Naive thymus-derived CD4-positive, alpha-beta T cell (primary cell): ENCODE results near the gene FNIP2. TPM values are rescaled to one million over a fixed set of nuclear protein-coding genes. Genes with fewer than 3 reads are reported as not detected.
A peak's percentile ranks its signal among the peaks of the same experiment; 100 is the strongest.

Source experiments
- ATAC-seq: fragments of 150-1000 bp; cut with Tn5 transposase; 2 replicates; pipeline ENCODE4 v1.10.0; 2021; ENCODE audit warnings: mild to moderate bottlenecking, moderate library complexity
- CTCF ChIA-PET: fragments of 350-600 bp; sonication (Branson Sonifier 250); formaldehyde crosslinking; loops from one replicate; lab custom pipeline; 2021; ENCODE audit warnings: antibody characterized with exemption; lab: Charles Lee
- POLR2A ChIA-PET: fragments of 350-600 bp; sonication (Branson Sonifier 250); formaldehyde crosslinking; loops from one replicate; lab custom pipeline; 2021; ENCODE audit warnings: antibody characterized with exemption, inconsistent platforms; lab: Charles Lee
- DNase-seq, 9 donors: peaks; one replicate each; pipeline versions ENCODE4 v3.0.0 to v3.0.0-alpha.2; 2020 to 2022; ENCODE audit warnings: mixed read lengths in 1 of 9
- H3K27ac ChIP-seq: one replicate; pipeline ENCODE4 v1.7.0; 2013; ENCODE audit warnings: mild to moderate bottlenecking, low read depth, low read length, moderate library complexity
- H3K27me3 ChIP-seq, 2 donors: one replicate each; pipeline ENCODE4 v1.7.0; 2013; ENCODE audit warnings: low read length in 2 of 2, mild to moderate bottlenecking in 2 of 2, moderate library complexity in 2 of 2; ENCODE audit not compliant: control insufficient read depth in 2 of 2, insufficient read depth in 2 of 2
- H3K36me3 ChIP-seq, 3 experiments: 1 replicate in 2 of 3; 2 replicates in 1 of 3; pipeline ENCODE4 v1.7.0; 2013; ENCODE audit warnings: low read length in 3 of 3, mild to moderate bottlenecking in 3 of 3, moderate library complexity in 1 of 3; ENCODE audit not compliant: insufficient read depth in 3 of 3, control insufficient read depth in 2 of 3
- H3K4me1 ChIP-seq, 2 donors: one replicate each; pipeline ENCODE4 v1.7.0; 2013; ENCODE audit warnings: low read length in 2 of 2, mild to moderate bottlenecking in 2 of 2, moderate library complexity in 1 of 2; ENCODE audit not compliant: control insufficient read depth in 2 of 2, insufficient read depth in 2 of 2
- H3K4me3 ChIP-seq: 2 replicates; pipeline ENCODE4 v1.7.0; 2013; ENCODE audit warnings: mild to moderate bottlenecking, low read length
- H3K9me3 ChIP-seq, 3 experiments: 1 replicate in 2 of 3; 2 replicates in 1 of 3; pipeline ENCODE4 v1.7.0; 2013; ENCODE audit warnings: low read length in 3 of 3; ENCODE audit not compliant: control insufficient read depth in 2 of 3
- H3K27ac Mint-ChIP-seq, 9 donors: one replicate each; pipeline ENCODE4 v1.8.0; 2020 to 2022; ENCODE audit warnings: mixed read lengths in 9 of 9, mild to moderate bottlenecking in 8 of 9, moderate library complexity in 5 of 9, inconsistent platforms in 2 of 9
- H3K27me3 Mint-ChIP-seq, 5 donors: one replicate each; pipeline ENCODE4 v1.8.0; 2021 to 2022; ENCODE audit warnings: mixed read lengths in 5 of 5, mild to moderate bottlenecking in 1 of 5
- H3K36me3 Mint-ChIP-seq, 5 donors: one replicate each; pipeline ENCODE4 v1.8.0; 2020 to 2022; ENCODE audit warnings: mixed read lengths in 5 of 5, mild to moderate bottlenecking in 3 of 5, inconsistent platforms in 1 of 5
- H3K4me1 Mint-ChIP-seq, 7 donors: one replicate each; pipeline ENCODE4 v1.8.0; 2020 to 2022; ENCODE audit warnings: mixed read lengths in 7 of 7, mild to moderate bottlenecking in 3 of 7, inconsistent platforms in 1 of 7
- H3K4me3 Mint-ChIP-seq, 10 donors: one replicate each; pipeline ENCODE4 v1.8.0; 2020 to 2022; ENCODE audit warnings: mild to moderate bottlenecking in 10 of 10, mixed read lengths in 10 of 10, moderate library complexity in 6 of 10, inconsistent platforms in 2 of 10
- H3K9me3 Mint-ChIP-seq, 11 donors: one replicate each; pipeline ENCODE4 v1.8.0; 2020 to 2022; ENCODE audit warnings: mixed read lengths in 11 of 11, mild to moderate bottlenecking in 4 of 11, inconsistent platforms in 1 of 11, moderate library complexity in 1 of 11
- intact Hi-C, 2 donors: fragments of 100-400 bp; cut with micrococcal nuclease; formaldehyde crosslinking; loops; one replicate each; pipeline ENCODE4 v1.15.1; 2023
- polyA plus RNA-seq, 2 donors: library from polyadenylated mRNA; unstranded; fragments of 300-500 nt; fragmentation: Illumina TruSeq; gene quantifications; one replicate each; pipeline ENCODE4 v1.2.3, GENCODE V29; 2021
- total RNA-seq, 6 experiments: library from RNA in 5 of 6; stranded (reverse) in 5 of 6; gene quantifications; 1 replicate in 5 of 6; 2 replicates in 1 of 6; pipeline ENCODE4 v1.2.3 and lab custom pipeline; 2021 to 2026

FNIP2 gene
- total and polyA plus RNA-seq, 7 experiments from 2014 or later, result 2.3 to 19.5 (median 10.4) TPM

DNA sequence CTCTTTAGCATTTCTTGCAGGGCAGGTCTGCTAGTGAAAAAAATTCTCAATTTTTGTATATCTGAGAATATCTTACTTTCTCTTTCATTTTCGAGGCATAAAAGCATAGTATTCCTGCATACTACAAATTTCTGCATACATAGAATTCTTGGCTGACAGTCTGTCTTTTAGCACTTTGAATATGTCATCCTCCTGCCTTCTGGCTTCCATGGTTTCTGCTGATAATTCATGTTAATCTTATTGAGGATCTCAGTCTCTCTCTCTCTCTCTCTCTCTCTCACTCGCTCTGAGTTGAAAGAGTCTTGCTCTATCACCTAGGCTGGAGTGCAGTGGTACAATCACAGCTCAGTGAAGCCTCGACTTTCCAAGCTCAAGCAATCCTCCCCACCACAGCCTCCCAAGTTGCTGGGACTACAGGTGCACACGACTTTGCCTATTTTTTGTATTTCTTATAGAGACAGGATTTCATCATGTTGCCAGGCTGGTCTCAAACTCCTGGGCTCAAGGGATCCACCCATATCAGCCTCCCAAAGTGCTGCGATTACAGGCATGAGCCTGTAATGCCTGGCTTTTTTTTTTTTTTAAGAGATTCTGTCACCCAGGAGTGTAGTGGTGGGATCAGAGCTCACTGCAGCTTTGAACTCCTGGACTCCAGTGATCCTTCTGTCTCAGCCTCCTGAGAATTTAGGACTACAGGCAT is 161.3 kb downstream of the FNIP2 start:
- CTCF ChIA-PET, result no interaction called here

DNA sequence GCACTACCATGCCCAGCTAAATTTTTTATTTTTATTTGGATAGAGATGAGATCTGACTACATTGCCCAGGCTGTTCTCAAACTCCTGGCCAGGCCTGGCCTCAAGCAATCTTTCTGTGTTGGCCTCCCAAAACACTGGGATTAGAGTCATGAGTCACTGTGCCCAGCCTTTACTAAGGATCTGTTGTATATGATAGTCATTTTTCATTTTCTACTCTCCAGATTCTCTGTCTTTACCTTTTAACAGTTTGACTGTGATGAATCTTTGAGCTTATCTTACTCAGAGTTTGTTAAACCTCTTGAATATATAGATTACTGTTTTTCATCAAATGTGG is 161.8 kb downstream of the FNIP2 start:
- Histone ChIP-seq H3K27me3 (no peaks in the 10 kb centered on the region), H3K4me1 (no peaks in the 10 kb centered on the region), H3K36me3 (no peaks in the 10 kb centered on the region), H3K27ac (no peak overlapping the region), H3K9me3 (no peaks in the 10 kb centered on the region), H3K4me3 (peak overlapping the region; percentile 9)
- H3K36me3 Mint-ChIP-seq, result peaks cover 0 to 4% (median 0%) of the 10 kb centered on the region in 5 donors
- H3K9me3 Mint-ChIP-seq, result peaks cover 0 to 4% (median 0%) of the 10 kb centered on the region in 11 donors
- POLR2A ChIA-PET, result no interaction called here
- H3K4me1 Mint-ChIP-seq, result peaks cover 7 to 23% (median 18%) of the 10 kb centered on the region in 7 donors
- peak overlapping the region in 2 of 9 donors; percentile 44 to 80 for H3K27ac Mint-ChIP-seq
- H3K27me3 Mint-ChIP-seq, result no peaks in the 10 kb centered on the region
- peak overlapping the region in 5 of 10 donors; percentile 68 to 79 (median 75) for H3K4me3 Mint-ChIP-seq
- no peak for DNase-seq
- ATAC-seq, result no peak
- intact Hi-C loops, result no loop called here
- CTCF ChIA-PET, result no interaction called here

More for the DNA sequence above, 161.3 kb downstream of the FNIP2 start:
- H3K4me3 ChIP-seq, result peak overlapping the region; percentile 9
- DNase-seq (peak in 1 of 9 donors; percentile 4), ATAC-seq (peak; percentile 41)
- Mint-ChIP-seq H3K27me3 (no peaks in the 10 kb centered on the region), H3K4me1 (peaks cover 7 to 23% (median 18%) of the 10 kb centered on the region in 7 donors), H3K4me3 (peak overlapping the region in 9 of 10 donors; percentile 16 to 79 (median 68)), H3K36me3 (peaks cover 0 to 4% (median 0%) of the 10 kb centered on the region in 5 donors), H3K9me3 (peaks cover 0 to 4% (median 0%) of the 10 kb centered on the region in 11 donors), H3K27ac (peak overlapping the region in 5 of 9 donors; percentile 40 to 80 (median 59))
- intact Hi-C loops, result no loop called here
- H3K4me1 ChIP-seq, result no peaks in the 10 kb centered on the region
- POLR2A ChIA-PET, result no interaction called here
- no peaks in the 10 kb centered on the region for H3K9me3 ChIP-seq
- no peaks in the 10 kb centered on the region for H3K27me3 ChIP-seq
- no peak overlapping the region for H3K27ac ChIP-seq
- no peaks in the 10 kb centered on the region for H3K36me3 ChIP-seq

DNA sequence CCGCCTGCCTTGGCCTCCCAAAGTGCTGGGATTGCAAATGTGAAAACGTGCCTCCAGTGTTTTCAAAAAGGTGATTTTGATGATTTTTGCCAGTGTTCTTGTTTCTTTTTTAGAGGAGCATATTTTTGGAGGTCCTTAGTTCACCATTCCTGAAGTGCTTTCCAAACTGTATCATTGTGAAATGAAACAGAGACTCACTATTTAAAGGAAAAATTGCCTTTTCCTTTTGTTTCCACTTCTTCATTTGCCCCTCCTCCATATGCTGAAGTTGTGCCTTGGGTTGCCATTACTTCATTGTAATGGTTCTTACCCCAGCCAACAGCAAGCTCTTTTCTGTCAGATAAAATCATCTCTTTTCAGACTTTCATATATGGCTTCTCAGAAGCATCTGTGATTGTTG is 164.4 kb downstream of the FNIP2 start:
- ATAC-seq (no peak), DNase-seq (no peak)
- H3K4me1 Mint-ChIP-seq, result peaks cover 7 to 23% (median 17%) of the 10 kb centered on the region in 7 donors
- no peaks in the 10 kb centered on the region for H3K9me3 ChIP-seq
- POLR2A ChIA-PET, result no interaction called here
- CTCF ChIA-PET, result no interaction called here
- intact Hi-C loops, result no loop called here
- peaks cover 0 to 4% (median 0%) of the 10 kb centered on the region in 11 donors for H3K9me3 Mint-ChIP-seq
- H3K36me3 ChIP-seq, result no peaks in the 10 kb centered on the region
- no peak overlapping the region for H3K27ac Mint-ChIP-seq
- peaks cover 0 to 4% (median 0%) of the 10 kb centered on the region in 5 donors for H3K36me3 Mint-ChIP-seq
- no peak overlapping the region for H3K27ac ChIP-seq
- no peaks in the 10 kb centered on the region for H3K4me1 ChIP-seq
- H3K27me3 ChIP-seq, result no peaks in the 10 kb centered on the region
- peaks cover 0 to 13% (median 7%) of the 10 kb centered on the region in 5 donors for H3K27me3 Mint-ChIP-seq
- H3K4me3 ChIP-seq, result no peak overlapping the region
- H3K4me3 Mint-ChIP-seq, result no peak overlapping the region

DNA sequence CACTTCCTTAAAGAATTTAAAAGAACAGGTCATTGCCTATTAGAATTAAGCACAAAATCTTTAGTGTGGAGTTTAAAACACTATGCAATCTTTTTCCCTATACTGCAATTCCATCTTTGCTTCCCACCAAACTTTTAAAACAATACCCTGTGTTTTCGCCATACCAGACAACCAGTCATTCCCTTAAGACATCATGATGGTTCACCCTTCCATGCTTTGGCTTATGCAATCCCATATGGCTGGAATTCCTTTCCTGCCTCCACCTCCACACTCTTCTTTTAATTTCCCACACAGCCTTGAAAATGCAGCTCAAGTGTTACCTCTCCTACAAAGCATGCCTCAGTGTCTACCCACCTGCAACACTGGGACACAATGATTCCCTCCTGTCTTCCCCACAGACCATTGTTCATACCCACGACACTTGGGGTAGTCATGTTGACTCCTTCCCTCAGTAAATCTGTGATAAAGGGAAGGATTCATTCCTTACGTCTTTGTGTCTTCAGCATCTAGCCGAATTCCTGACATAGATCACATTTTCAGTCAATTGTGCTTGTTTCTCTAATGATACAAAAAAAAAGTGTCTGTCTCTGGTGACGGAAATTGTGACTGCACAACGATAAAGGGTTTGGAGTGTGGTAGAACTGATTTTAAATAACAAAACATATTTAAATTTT is 166.3 kb downstream of the FNIP2 start:
- Mint-ChIP-seq H3K36me3 (peaks cover 0 to 1% (median 0%) of the 10 kb centered on the region in 5 donors), H3K27me3 (peaks cover 0 to 13% (median 9%) of the 10 kb centered on the region in 5 donors), H3K27ac (no peak overlapping the region), H3K9me3 (no peaks in the 10 kb centered on the region), H3K4me1 (peaks cover 2 to 10% (median 8%) of the 10 kb centered on the region in 7 donors), H3K4me3 (no peak overlapping the region)
- ATAC-seq, result no peak
- H3K36me3 ChIP-seq, result no peaks in the 10 kb centered on the region
- no peak overlapping the region for H3K4me3 ChIP-seq
- no peaks in the 10 kb centered on the region for H3K27me3 ChIP-seq
- H3K9me3 ChIP-seq, result no peaks in the 10 kb centered on the region
- H3K4me1 ChIP-seq, result no peaks in the 10 kb centered on the region
- no peak for DNase-seq
- ChIA-PET POLR2A (no interaction called here), CTCF (no interaction called here)
- intact Hi-C loops, result no loop called here
- H3K27ac ChIP-seq, result no peak overlapping the region

DNA sequence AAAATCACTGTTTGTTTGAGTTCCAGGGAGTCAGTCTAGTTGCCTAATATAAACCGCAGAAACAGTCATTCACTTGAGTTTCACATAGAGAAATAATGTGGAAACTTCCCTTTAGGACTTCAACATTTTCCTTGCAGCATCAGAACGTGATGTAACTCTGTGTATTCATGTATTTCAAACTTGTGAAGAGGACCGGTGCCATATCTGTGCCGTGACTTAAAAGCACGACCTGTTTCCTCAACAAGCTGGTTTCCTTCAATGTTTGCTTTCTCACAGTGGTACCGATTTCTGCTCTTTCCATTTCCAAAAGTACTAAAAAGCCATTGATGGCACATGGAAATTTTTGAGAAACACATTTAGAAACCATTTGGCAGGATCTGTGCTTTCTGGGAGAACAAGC is 167.4 kb downstream of the FNIP2 start:
- DNase-seq (no peak), ATAC-seq (peak; percentile 66)
- Mint-ChIP-seq H3K4me3 (no peak overlapping the region), H3K27me3 (peaks cover 0 to 18% (median 9%) of the 10 kb centered on the region in 5 donors), H3K9me3 (no peaks in the 10 kb centered on the region), H3K27ac (no peak overlapping the region), H3K4me1 (peaks cover 0 to 2% (median 0%) of the 10 kb centered on the region in 7 donors), H3K36me3 (no peaks in the 10 kb centered on the region)
- Histone ChIP-seq H3K9me3 (no peaks in the 10 kb centered on the region), H3K27ac (no peak overlapping the region), H3K36me3 (no peaks in the 10 kb centered on the region), H3K27me3 (no peaks in the 10 kb centered on the region), H3K4me1 (no peaks in the 10 kb centered on the region), H3K4me3 (no peak overlapping the region)
- ChIA-PET POLR2A (no interaction called here), CTCF (no interaction called here)
- intact Hi-C loops, result no loop called here

GRCh38 chr4:158938220-158939044 is 169.6 kb downstream of the FNIP2 start:
- no peaks in the 10 kb centered on the region for H3K9me3 Mint-ChIP-seq
- ChIA-PET POLR2A (no interaction called here), CTCF (no interaction called here)
- H3K9me3 ChIP-seq, result no peaks in the 10 kb centered on the region
- peaks cover 0 to 2% (median 0%) of the 10 kb centered on the region in 7 donors for H3K4me1 Mint-ChIP-seq
- H3K27ac Mint-ChIP-seq, result no peak overlapping the region
- H3K4me3 Mint-ChIP-seq, result no peak overlapping the region
- no peaks in the 10 kb centered on the region for H3K27me3 ChIP-seq
- intact Hi-C loops, result no loop called here
- ATAC-seq (no peak), DNase-seq (no peak)
- peaks cover 0 to 18% (median 9%) of the 10 kb centered on the region in 5 donors for H3K27me3 Mint-ChIP-seq
- no peaks in the 10 kb centered on the region for H3K4me1 ChIP-seq
- H3K36me3 ChIP-seq, result no peaks in the 10 kb centered on the region
- no peak overlapping the region for H3K27ac ChIP-seq
- H3K4me3 ChIP-seq, result no peak overlapping the region
- no peaks in the 10 kb centered on the region for H3K36me3 Mint-ChIP-seq
